CD4-positive, alpha-beta T cell treated with Interleukin-15 for 4 hours (primary cell): Measurements from ENCODE around the gene THAP10.
"Not testable (repeated sequence)": the region's sequence is repeated elsewhere in the genome, so short reads cannot be mapped to it uniquely, and the experiment has no call there.

Source experiments
- DNase-seq: peaks from one replicate; pipeline ENCODE4 v3.0.0-alpha.2; 2020; ENCODE audit warnings: low spot score

The THAP10 gene

GRCh38 chr15:70892002-70892911 lies at the start of gene THAP10, which contains the start of gene LRRC49:
TSS of gene THAP10 (minus strand) at chr15:70892433. CDS start at chr15:70892272, 161 bp downstream.
TSS of gene LRRC49 (plus strand) at chr15:70892826. CDS start at chr15:70892895, 69 bp downstream.
- DNase-seq = peak; percentile 25

- no peak for DNase-seq
Observed at GRCh38 chr15:70936326-70936725, 44.1 kb upstream of the THAP10 start.

GRCh38 chr15:70935631-70936030 lies 43.4 kb upstream of the THAP10 start:
- DNase-seq = no peak

GRCh38 chr15:70933411-70933810 lies 41.2 kb upstream of the THAP10 start:
- DNase-seq = no peak

- DNase-seq = no peak
Observed at GRCh38 chr15:70932397-70932796, 40.2 kb upstream of the THAP10 start.

GRCh38 chr15:70931821-70932220 lies 39.6 kb upstream of the THAP10 start:
- DNase-seq = no peak

- not testable (repeated sequence) for DNase-seq
Observed at GRCh38 chr15:70926914-70927313, 34.7 kb upstream of the THAP10 start.

GRCh38 chr15:70923311-70924080 lies 31.3 kb upstream of the THAP10 start:
- no peak for DNase-seq

GRCh38 chr15:70922119-70922518 lies 29.9 kb upstream of the THAP10 start:
- no peak for DNase-seq

GRCh38 chr15:70920981-70921696 lies 28.9 kb upstream of the THAP10 start:
- no peak for DNase-seq

GRCh38 chr15:70917955-70918354 lies 25.7 kb upstream of the THAP10 start:
- no peak for DNase-seq

- no peak for DNase-seq
Observed at GRCh38 chr15:70916531-70916930, 24.3 kb upstream of the THAP10 start.

- no peak for DNase-seq
Observed at GRCh38 chr15:70912187-70912586, 20.0 kb upstream of the THAP10 start.

- no peak for DNase-seq
Observed at GRCh38 chr15:70910958-70911357, 18.7 kb upstream of the THAP10 start.

- DNase-seq = no peak
Observed at GRCh38 chr15:70907784-70908471, 15.7 kb upstream of the THAP10 start.

GRCh38 chr15:70906842-70907241 lies 14.6 kb upstream of the THAP10 start:
- DNase-seq = no peak

GRCh38 chr15:70902107-70902506 lies 9.9 kb upstream of the THAP10 start:
- DNase-seq = no peak

- no peak for DNase-seq
Observed at GRCh38 chr15:70892912-70893560, 803 bp upstream of the THAP10 start.

- no peak for DNase-seq
Observed at GRCh38 chr15:70882361-70882760, 9.9 kb downstream of the THAP10 start.

GRCh38 chr15:70880781-70881180 lies 11.5 kb downstream of the THAP10 start:
- no peak for DNase-seq

- no peak for DNase-seq
Observed at GRCh38 chr15:70879401-70879800, 12.8 kb downstream of the THAP10 start.
